Heart right ventricle (tissue), 16 donors: ENCODE results near the gene SNRPD1. TPM values are rescaled to one million over a fixed set of nuclear protein-coding genes. Genes with fewer than 3 reads are reported as not detected.
A peak's percentile ranks its signal among the peaks of the same experiment; 100 is the strongest.
"Not testable (repeated sequence)": the region's sequence is repeated elsewhere in the genome, so short reads cannot be mapped to it uniquely, and the experiment has no call there.

Source experiments
- ATAC-seq, 8 donors: fragments of 200-7000 bp; cut with Tn5 transposase; one replicate each; pipeline ENCODE4 v1.9.1; 2020; ENCODE audit warnings: mild to moderate bottlenecking in 8 of 8, moderate library complexity in 8 of 8, moderate number of reproducible peaks in 1 of 8
- DNase-seq, 2 donors: peaks; one replicate each; pipeline ENCODE4 v3.0.0-alpha.2; 2020
- H3K27ac ChIP-seq, 10 donors: fragments of 200-600 bp; sonication (generic) in 2 of 10; one replicate each; pipeline versions ENCODE4 v1.5.0 to v1.8.0; 2020 to 2022; ENCODE audit warnings: mild to moderate bottlenecking in 3 of 10
- H3K27me3 ChIP-seq, 7 donors: fragments of 200-600 bp; one replicate each; pipeline ENCODE4 v1.8.0; 2021 to 2022; ENCODE audit warnings: mild to moderate bottlenecking in 2 of 7
- H3K36me3 ChIP-seq, 9 donors: fragments of 200-600 bp; sonication (generic) in 1 of 9; one replicate each; pipeline versions ENCODE4 v1.5.0 to v1.8.0; 2020 to 2022; ENCODE audit warnings: mild to moderate bottlenecking in 2 of 9
- H3K4me1 ChIP-seq, 9 donors: fragments of 200-600 bp; sonication (generic) in 1 of 9; one replicate each; pipeline versions ENCODE4 v1.5.0 to v1.8.0; 2020 to 2022; ENCODE audit warnings: mild to moderate bottlenecking in 4 of 9
- H3K4me3 ChIP-seq, 10 donors: fragments of 200-600 bp; sonication (generic) in 2 of 10; one replicate each; pipeline versions ENCODE4 v1.5.0 to v1.8.0; 2020 to 2022; ENCODE audit warnings: mild to moderate bottlenecking in 7 of 10, moderate library complexity in 2 of 10
- H3K9me3 ChIP-seq, 11 donors: fragments of 200-600 bp in 10 of 11; sonication (generic) in 2 of 11; one replicate each; pipeline versions ENCODE4 v1.5.0 to v1.8.0; 2013 to 2022; ENCODE audit warnings: mild to moderate bottlenecking in 2 of 11, control low read depth in 1 of 11, moderate library complexity in 1 of 11
- CTCF ChIP-seq, 9 donors: fragments of 200-600 bp; sonication (generic) in 2 of 9; IDR thresholded peaks; one replicate each; pipeline versions ENCODE4 v1.5.0 to v1.8.0; 2021 to 2022; ENCODE audit warnings: antibody characterized with exemption in 9 of 9, mild to moderate bottlenecking in 5 of 9, moderate library complexity in 1 of 9
- WGBS, 2 donors: extraction: QIAGEN DNeasy Blood & Tissue Kit; methylation state at CpG; one replicate each; pipeline ENCODE4 v1.1.7; 2013; ENCODE audit warnings: inconsistent platforms in 1 of 2; 5-methylcytosine and 5-hydroxymethylcytosine counted together
- intact Hi-C, 10 donors: fragments of 100-400 bp; cut with DNase I; formaldehyde crosslinking; loops; one replicate each; pipeline versions ENCODE4 v1.11.1 to v1.14.2; 2022
- polyA plus RNA-seq, 2 donors: library from polyadenylated mRNA; stranded (reverse); fragments of 200-250 nt; gene quantifications; one replicate each; pipeline ENCODE4 v1.2.3, GENCODE V29; 2013
- total RNA-seq, 10 donors: library from RNA; stranded (reverse); fragmentation: NEBNext Ultra II Directional in 3 of 10; extraction: Animal tissue kit (Norgen Biotek cat#: 25700) in 3 of 10; gene quantifications; one replicate each; pipeline versions ENCODE4 v1.2.1 to v1.2.4, GENCODE V29; 2021 to 2023
- donor health status: Arrhythmogenic right ventricular cardiomyopathy.
- donor health status: ischemic (EF 13 %, LVEDD 7.1; RV severe dilation, severe dysfunction).
- donor health status: healthy with polysubstance abuse.
- donor health status: DM: no; HTN: yes; CAD: no.
- donor health status: DM: no; HTN: no; CAD: no.
- donor health status: ischemic (EF 25% LVEDD 6.9; RV normal size, moderate dysfunction).
- donor health status: ischemic (EF 25% LVEDD 5.7; RV mildly dilated, moderate dysfunction).
- donor health status: healthy.
- donor health status: DM: yes; HTN: yes; CAD: no.
- donor health status: Ischemic cardiomyopathy.
- donor health status: ischemic (EF 35%, LVEDD 5.7; RV mildly dilated, moderate dysfunction).
- donor health status: nonischemic (EF 11% LVEDD 7.7; RV severe dilation, severe dysfunction).
- donor health status: DM: yes; HTN: yes; CAD: no.
- donor health status: PGD.
- donor health status: ischemic (EF 29% LVEDD 5.4; RV normal size, mild dysfunction).
- donor health status: nonischemic (EF 23%, LVEDD 6.1; RV moderate dilation, normal function).

The SNRPD1 gene
- total and polyA plus RNA-seq, 12 donors: 11.1 to 36.3 (median 18.6) TPM

- no peak for DNase-seq
- Histone ChIP-seq H3K9me3 (no peaks in the 10 kb centered on the region), H3K4me1 (peaks cover 0 to 13% (median 0%) of the 10 kb centered on the region in 9 donors), H3K27me3 (no peaks in the 10 kb centered on the region), H3K27ac (no peak overlapping the region), H3K4me3 (no peak overlapping the region), H3K36me3 (peaks cover 0 to 16% (median 0%) of the 10 kb centered on the region in 9 donors)
- intact Hi-C loops: loop anchor here in 1 of 10 donors (10.0 kb wide), 1 partner anchor 75 kb away; the partner anchor contains the start of gene MIB1
- WGBS, 2 donors: 86 to 88% methylated on average over 9 of the region's 9 CpGs
- no peak for TF ChIP-seq CTCF (IDR thresholded peaks at IDR 0.05)
- ATAC-seq: peak in 1 of 8 donors; percentile 24
These were observed 57.7 kb downstream of the SNRPD1 start for GRCh38 chr18:21669736-21670285.

GRCh38 chr18:21672521-21673267, 60.6 kb downstream of the SNRPD1 start:
- ATAC-seq: peak; percentile 46 to 93 (median 84)
- 36 to 61% methylated on average over 3 of the region's 3 CpGs for WGBS, 2 donors
- H3K4me1 ChIP-seq: peaks cover 0 to 13% (median 0%) of the 10 kb centered on the region in 9 donors
- peak; percentile 23 to 27 for DNase-seq
- no peaks in the 10 kb centered on the region for H3K9me3 ChIP-seq
- H3K27me3 ChIP-seq: no peaks in the 10 kb centered on the region
- peak in 1 of 9 donors; percentile 10 for TF ChIP-seq CTCF (IDR thresholded peaks at IDR 0.05)
- peak overlapping the region in 6 of 10 donors; percentile 0 to 57 (median 48) for H3K27ac ChIP-seq
- H3K36me3 ChIP-seq: peaks cover 0 to 20% (median 0%) of the 10 kb centered on the region in 9 donors
- no peak overlapping the region for H3K4me3 ChIP-seq
- intact Hi-C loops: loop anchor here in 1 of 10 donors (10.0 kb wide), 1 partner anchor 72 kb away; the partner anchor contains the start of gene MIB1

GRCh38 chr18:21675354-21675753, 63.2 kb downstream of the SNRPD1 start:
- not testable (repeated sequence) for H3K27ac ChIP-seq, DNase-seq, H3K4me3 ChIP-seq, H3K9me3 ChIP-seq, H3K27me3 ChIP-seq, ATAC-seq
- intact Hi-C loops: loop anchor here in 1 of 10 donors (10.0 kb wide), 1 partner anchor 69 kb away; the partner anchor contains the start of gene MIB1
- 93% methylated on average over 8 of the region's 8 CpGs for WGBS, 2 donors
- Histone ChIP-seq H3K36me3 (peaks cover 0 to 26% (median 0%) of the 10 kb centered on the region in 9 donors), H3K4me1 (peaks cover 0 to 13% (median 0%) of the 10 kb centered on the region in 9 donors)

GRCh38 chr18:21678859-21679258, 66.7 kb downstream of the SNRPD1 start:
- no peak for ATAC-seq
- peaks cover 0 to 11% (median 0%) of the 10 kb centered on the region in 9 donors for H3K36me3 ChIP-seq
- no peak for TF ChIP-seq CTCF (IDR thresholded peaks at IDR 0.05)
- intact Hi-C loops: loop anchor here in 1 of 10 donors (10.0 kb wide), 1 partner anchor 66 kb away; the partner anchor contains the start of gene MIB1
- no peaks in the 10 kb centered on the region for H3K9me3 ChIP-seq
- H3K4me3 ChIP-seq: no peak overlapping the region
- no peaks in the 10 kb centered on the region for H3K27me3 ChIP-seq
- WGBS, 2 donors: 73 to 90% methylated on average over 1 of the region's 1 CpG
- no peak for DNase-seq
- H3K4me1 ChIP-seq: peaks cover 0 to 25% (median 5%) of the 10 kb centered on the region in 9 donors
- H3K27ac ChIP-seq: peak overlapping the region in 1 of 10 donors; percentile 41
